Fibroblast of skin of right biceps (primary cell): ENCODE measurements around the gene RPRD1B.

ENCODE experiments used
- DNase-seq: peaks from one replicate; pipeline ENCODE4 v3.0.0-alpha.2; 2013

Gene RPRD1B

GRCh38 chr20:38125157-38126056 is 91.9 kb downstream of the RPRD1B start:
- DNase-seq: no peak

DNA sequence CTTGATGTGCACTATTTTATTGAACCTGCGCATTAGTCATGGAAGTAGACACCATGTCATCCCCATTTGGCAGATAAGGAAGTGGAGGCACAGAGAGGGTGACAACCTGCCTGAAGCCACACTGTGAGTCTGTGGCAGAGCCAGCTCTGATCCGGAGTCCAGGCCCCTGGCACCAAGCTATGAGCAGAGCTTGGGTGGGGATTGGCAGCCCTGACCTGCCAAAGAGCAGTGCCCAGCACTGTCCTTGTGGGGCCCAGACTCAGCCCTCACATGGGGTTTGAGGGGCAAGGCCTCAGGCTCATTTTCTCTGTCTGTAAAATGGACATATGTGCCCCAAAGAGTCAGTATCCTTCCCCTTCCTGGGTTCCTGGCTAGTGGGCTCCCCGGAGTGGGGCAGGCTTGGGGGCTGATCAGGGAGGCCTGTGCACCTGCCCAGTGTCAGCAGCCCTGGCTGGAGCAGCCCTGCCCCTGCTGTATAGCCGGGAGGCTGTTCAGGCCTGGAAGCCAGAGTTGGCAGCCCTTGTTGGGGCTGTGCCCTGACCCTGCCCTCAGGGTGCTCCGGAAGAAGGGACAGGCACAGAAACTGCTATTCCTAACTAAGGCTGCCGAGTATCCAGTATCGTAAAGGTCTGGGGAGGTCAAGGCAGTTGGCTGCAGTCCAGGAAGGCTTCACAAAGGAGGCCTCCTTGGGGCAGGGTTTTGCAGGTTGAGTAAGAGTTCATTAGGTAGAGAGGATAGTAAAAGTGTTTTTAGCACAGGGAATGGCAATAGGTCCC is 92.8 kb downstream of the RPRD1B start:
- DNase-seq: no peak

- DNase-seq: peak; percentile 77
Measured at GRCh38 chr20:38126932-38127621, 93.5 kb downstream of the RPRD1B start.

DNA sequence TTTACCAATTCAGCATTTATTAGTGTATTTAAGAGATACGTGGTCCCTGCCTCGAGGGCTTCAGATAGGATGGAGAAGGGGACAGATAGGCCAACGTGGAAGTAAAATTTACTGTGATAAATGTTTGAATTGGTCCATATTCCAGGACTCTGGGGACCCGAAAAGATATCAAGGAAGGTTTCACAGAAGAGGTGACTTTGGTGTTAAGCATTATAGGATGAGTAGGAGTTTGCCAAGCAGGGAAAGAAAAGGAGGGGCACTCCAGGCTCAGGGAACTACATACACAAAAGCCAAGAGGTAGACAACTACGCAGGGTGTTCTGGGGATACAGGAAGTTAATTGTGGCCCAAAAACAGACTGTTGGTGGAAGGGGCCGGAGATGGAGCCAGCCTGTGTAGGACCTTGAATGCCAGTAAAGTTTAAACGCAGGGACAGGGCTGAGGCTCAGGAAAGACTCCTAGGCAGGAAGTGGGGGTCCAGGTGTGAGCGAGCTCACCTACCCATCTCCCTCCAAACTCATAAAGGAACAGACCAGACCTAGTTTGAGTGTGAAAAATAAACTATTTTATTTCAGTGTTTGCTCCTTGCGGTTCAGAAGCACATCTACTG is 94.5 kb downstream of the RPRD1B start:
- no peak for DNase-seq

DNA sequence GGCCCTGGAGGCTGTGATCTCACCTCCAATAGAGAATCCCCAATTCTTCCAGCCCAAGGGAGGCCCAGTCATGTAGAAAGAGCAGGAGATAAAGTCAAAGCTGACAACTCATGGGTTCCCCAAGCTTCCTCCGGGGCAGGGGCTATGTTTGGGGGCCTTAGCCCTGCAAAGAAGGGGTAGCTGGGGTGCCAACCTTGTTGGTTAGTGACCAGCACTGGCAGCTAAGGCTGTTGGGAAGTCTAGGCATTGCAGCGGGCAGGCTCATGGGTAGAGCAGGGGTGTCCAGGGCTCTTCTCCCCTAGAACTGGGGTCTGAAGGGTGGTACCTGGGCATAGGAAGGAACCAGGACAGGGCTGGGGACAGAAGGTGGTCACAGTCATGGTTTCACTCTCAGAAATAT is 95.1 kb downstream of the RPRD1B start:
- DNase-seq: no peak

DNA sequence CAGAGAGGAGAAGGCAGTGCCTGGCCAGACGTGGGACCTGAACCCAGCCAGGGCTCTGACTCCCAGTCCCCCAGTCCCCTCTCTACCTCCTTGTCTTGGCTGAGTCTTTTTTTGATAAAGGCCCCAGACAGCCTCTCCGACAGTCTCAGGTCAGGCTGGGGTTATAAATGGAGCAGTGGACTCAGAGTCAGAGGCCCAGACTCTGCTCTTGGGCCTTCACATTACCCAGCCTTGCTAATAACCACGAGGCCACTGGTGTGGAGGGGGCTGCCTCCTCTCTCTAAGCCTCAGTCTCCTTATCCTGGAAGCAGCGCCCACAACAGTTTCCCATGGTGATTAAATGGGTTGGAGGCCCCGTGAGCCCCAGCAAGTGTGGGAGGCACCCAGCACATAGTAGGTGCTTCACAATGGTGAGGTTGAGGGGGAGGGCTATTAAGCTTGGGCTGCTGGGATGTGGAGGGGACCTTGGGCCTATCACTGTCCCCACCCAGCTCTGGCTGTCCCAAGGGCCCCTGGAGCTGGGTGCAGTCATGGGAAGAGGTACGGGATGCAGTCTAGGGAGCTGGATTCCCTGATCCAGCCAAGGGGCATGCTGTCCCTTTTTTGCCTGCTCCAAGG is 95.8 kb downstream of the RPRD1B start:
- DNase-seq: no peak

DNA sequence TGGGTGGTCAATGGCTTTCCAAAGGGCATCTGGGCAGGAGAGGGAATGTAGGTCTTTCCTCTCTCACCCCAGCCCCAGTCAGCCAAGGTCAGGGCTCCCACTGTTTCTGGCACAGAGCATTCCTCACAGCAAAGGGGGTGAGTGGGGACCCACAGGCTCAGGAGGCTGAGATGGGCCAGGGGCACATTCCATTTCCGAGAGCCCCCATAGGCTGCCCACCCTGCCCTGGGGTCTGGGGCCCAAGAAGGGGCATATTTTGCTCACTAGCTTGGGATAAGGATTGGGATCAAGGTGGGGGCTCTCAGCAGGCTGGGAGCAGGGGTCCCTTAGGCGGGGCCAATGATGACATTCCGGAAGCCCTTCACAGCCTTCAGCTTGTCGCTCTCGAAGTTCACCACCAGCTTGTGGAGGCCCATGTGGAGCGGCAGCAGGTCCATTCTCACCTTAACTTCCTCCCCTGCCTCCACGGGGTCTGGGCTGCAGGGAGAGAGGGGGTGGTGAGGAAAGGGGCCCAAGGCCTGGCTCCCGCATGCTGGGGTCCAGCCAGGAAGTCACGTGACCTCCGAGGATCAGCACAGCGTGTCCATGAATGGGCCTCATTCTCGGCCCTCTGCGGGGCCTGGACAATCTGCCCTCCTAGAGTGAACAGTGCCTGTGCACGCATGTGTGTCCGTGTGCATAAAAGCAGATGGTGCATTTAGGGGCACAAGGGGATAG is 96.5 kb downstream of the RPRD1B start:
- no peak for DNase-seq

GRCh38 chr20:38130687-38131587 is 97.4 kb downstream of the RPRD1B start:
- no peak for DNase-seq

GRCh38 chr20:38131588-38132121 is 98.1 kb downstream of the RPRD1B start:
- DNase-seq: no peak

DNA sequence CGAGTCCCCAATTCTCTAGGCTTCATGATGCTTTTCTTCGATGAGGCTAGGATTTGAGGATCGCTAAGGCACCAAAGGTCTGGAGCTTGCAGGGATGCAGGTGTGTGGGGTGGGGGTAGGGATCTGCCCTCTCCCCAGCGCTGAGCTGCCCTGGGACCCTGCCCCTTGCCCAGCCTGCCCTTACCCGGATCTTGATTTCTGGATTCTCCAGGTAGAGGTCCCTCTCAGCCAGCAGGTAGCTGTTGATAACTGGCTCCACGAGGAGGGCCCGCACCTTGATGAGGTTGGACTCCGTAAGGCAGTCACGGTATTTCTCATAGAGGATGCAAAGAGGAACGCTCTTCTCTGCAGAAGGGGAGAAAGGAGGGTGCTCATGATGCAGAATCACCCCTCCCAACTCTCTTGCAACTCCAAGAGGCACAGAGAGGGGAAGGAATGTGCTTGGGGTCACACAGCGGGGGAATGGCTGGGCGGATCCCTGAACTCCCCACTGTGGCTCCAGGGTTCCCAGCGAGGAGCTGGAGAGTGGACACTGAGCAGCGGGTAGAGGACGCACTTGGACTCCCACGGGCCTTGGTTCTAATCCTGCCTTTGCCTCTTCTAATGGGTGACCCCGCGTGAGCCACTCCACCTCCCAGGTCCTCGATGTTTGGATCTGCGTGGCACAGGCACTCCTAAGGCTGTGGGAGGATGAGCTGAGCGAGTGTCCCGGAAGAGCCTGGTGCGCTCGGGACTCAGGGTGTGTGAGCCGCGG is 98.8 kb downstream of the RPRD1B start:
- no peak for DNase-seq

DNA sequence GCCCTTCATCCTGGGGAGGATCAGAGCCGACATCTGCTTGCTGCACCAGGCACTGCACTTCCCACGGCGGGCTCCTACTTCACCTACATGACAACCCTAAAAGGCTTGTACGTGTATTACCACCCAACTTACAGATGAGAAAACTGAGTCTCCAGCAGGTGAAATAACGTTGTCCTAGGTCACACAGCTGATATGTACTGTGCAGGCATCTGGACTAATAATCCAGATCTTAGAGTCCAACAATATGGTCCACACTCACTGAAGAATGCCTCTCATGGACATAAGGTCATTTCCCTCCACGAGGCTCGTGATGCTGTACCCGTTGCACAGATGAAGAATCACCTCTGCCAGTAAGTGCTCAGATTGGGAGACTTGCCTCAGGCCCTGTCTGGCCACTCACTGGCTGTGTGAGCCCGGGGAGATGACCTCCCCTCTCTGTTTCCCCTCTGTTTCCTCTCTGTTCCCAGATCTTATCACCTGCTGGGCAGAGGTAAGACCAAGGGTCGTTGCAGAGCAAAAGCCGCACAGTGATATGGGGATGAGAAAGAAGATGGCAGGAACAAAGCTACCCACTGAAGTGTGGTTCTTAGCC is 99.5 kb downstream of the RPRD1B start:
- no peak for DNase-seq

- no peak for DNase-seq
Measured at GRCh38 chr20:38133680-38134426, 100.3 kb downstream of the RPRD1B start.

- peak; percentile 75 for DNase-seq
Measured at GRCh38 chr20:38134427-38135270, 101.1 kb downstream of the RPRD1B start.

- no peak for DNase-seq
Measured at GRCh38 chr20:38135271-38135650, 101.7 kb downstream of the RPRD1B start.

- no peak for DNase-seq
Measured at GRCh38 chr20:38135651-38136420, 102.3 kb downstream of the RPRD1B start.

- DNase-seq: no peak
Measured at GRCh38 chr20:38136421-38137245, 103.1 kb downstream of the RPRD1B start.
